Heart left ventricle (tissue), 13 donors: Measurements from ENCODE around the gene CIPC.

Source experiments
- POLR2A ChIP-seq, 2 donors: fragments of 450-650 bp; IDR thresholded peaks; one replicate each; pipeline ENCODE4 v1.6.1; 2017; ENCODE audit warnings: antibody characterized with exemption in 2 of 2, mild to moderate bottlenecking in 2 of 2, moderate library complexity in 2 of 2
- TF ChIP-seq, protein P1 (sequence below), 12 donors: fragments of 200-600 bp; sonication (generic) in 4 of 12; IDR thresholded peaks; one replicate each; pipeline versions ENCODE4 v1.5.0 to v1.8.0; 2018 to 2022; ENCODE audit warnings: antibody characterized with exemption in 12 of 12, mild to moderate bottlenecking in 5 of 12
- donor health status: ischemic (EF 13 %, LVEDD 7.1; RV severe dilation, severe dysfunction).
- donor health status: DM: no; HTN: yes; CAD: no.
- donor health status: DM: no; HTN: no; CAD: no.
- donor health status: ischemic (EF 25% LVEDD 6.9; RV normal size, moderate dysfunction).
- donor health status: ischemic (EF 25% LVEDD 5.7; RV mildly dilated, moderate dysfunction).
- donor health status: ischemic (EF 35%, LVEDD 5.7; RV mildly dilated, moderate dysfunction).
- donor health status: nonischemic (EF 11% LVEDD 7.7; RV severe dilation, severe dysfunction).
- donor health status: DM: yes; HTN: yes; CAD: no.
- donor health status: PGD.
- donor health status: ischemic (EF 29% LVEDD 5.4; RV normal size, mild dysfunction).
- donor health status: nonischemic (EF 23%, LVEDD 6.1; RV moderate dilation, normal function).

DNA sequence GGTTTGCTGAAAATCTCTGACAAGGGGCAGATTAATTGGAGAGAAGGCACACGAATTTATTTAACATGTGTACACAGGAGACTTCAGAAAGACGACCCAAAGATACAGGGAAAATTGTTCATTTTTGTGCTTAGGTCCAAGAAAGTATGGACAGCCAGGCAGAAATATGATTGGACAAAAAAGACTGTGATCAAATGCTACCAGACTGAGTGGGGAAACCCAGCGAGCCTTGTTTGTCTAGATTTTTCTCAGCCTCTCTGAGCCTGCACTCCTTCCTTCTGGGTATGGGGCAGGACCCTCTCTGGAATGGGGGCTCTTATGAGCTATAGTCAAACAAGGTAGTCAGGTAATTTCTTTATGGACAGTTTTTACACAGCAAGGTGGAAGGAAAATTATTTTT, 10.4 kb upstream of the CIPC start:
- TF ChIP-seq, protein P1, sequence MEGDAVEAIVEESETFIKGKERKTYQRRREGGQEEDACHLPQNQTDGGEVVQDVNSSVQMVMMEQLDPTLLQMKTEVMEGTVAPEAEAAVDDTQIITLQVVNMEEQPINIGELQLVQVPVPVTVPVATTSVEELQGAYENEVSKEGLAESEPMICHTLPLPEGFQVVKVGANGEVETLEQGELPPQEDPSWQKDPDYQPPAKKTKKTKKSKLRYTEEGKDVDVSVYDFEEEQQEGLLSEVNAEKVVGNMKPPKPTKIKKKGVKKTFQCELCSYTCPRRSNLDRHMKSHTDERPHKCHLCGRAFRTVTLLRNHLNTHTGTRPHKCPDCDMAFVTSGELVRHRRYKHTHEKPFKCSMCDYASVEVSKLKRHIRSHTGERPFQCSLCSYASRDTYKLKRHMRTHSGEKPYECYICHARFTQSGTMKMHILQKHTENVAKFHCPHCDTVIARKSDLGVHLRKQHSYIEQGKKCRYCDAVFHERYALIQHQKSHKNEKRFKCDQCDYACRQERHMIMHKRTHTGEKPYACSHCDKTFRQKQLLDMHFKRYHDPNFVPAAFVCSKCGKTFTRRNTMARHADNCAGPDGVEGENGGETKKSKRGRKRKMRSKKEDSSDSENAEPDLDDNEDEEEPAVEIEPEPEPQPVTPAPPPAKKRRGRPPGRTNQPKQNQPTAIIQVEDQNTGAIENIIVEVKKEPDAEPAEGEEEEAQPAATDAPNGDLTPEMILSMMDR (IDR thresholded peaks at IDR 0.05): no peak
- no peak for TF ChIP-seq POLR2A (IDR thresholded peaks at IDR 0.05)
